ENCODE data around the gene AUNIP.

The AUNIP gene

GRCh38 chr1:25813071-25813733, 46.1 kb downstream of the AUNIP start:
- Histone ChIP-seq H2BK12ac (ENCODE audit: low read length) (no peak overlapping the region), H3K27me3 (ENCODE audit: insufficient read depth, low read length) (no peaks in the 10 kb centered on the region), H2AFZ (ENCODE audit: insufficient read depth, low read length, poor library complexity) (no peak overlapping the region), H3K9me3 (ENCODE audit: insufficient read depth, low read depth, low read length) (no peaks in the 10 kb centered on the region), H3K9ac (ENCODE audit: low read length) (no peak overlapping the region), H3K27ac (ENCODE audit: low read depth, low read length) (no peak overlapping the region), H3K18ac (ENCODE audit: low read length) (no peak overlapping the region), H4K91ac (ENCODE audit: low read depth, low read length) (no peak overlapping the region), H3K14ac (ENCODE audit: low read length) (no peak overlapping the region), H3K79me2 (ENCODE audit: control insufficient read depth, insufficient read depth, low read length, poor library complexity) (no peaks in the 10 kb centered on the region), H2BK5ac (ENCODE audit: low read depth, low read length, poor library complexity) (no peak overlapping the region), H4K12ac (ENCODE audit: low read depth, low read length) (no peak overlapping the region), H3K4ac (ENCODE audit: low read depth, low read length) (no peak overlapping the region), H2BK120ac (ENCODE audit: insufficient read depth, low read length, poor library complexity) (no peak overlapping the region), H4K8ac (ENCODE audit: low read depth, low read length) (no peak overlapping the region), H3K79me1 (ENCODE audit: low read length) (no peaks in the 10 kb centered on the region), H3K4me2 (ENCODE audit: low read length) (no peak overlapping the region), H2AK5ac (ENCODE audit: low read length) (no peak overlapping the region), H3K4me1 (ENCODE audit: control insufficient read depth in 1 of 2, insufficient read depth in 2 of 2, low read length in 2 of 2) (peaks cover 7 to 8% of the 10 kb centered on the region in 2 experiments), H3K4me3 (ENCODE audit: low read depth, low read length) (no peak overlapping the region), H3K36me3 (ENCODE audit: control insufficient read depth in 1 of 2, insufficient read depth in 2 of 2, low read length in 2 of 2) (peaks cover 30 to 36% of the 10 kb centered on the region in 2 experiments), H3K23ac (ENCODE audit: low read length) (no peak overlapping the region)
- no peak for DNase-seq
- no CpG with 5 or more reads among the region's 11 CpGs for WGBS (ENCODE audit: extremely low coverage, insufficient coverage, insufficient read length)

GRCh38 chr1:25811384-25812082, 47.7 kb downstream of the AUNIP start:
- no peak overlapping the region for H2BK12ac ChIP-seq (ENCODE audit: low read length)
- no peaks in the 10 kb centered on the region for H3K9me3 ChIP-seq (ENCODE audit: insufficient read depth, low read depth, low read length)
- no peak overlapping the region for H3K4me2 ChIP-seq (ENCODE audit: low read length)
- H3K79me1 ChIP-seq (ENCODE audit: low read length) = no peaks in the 10 kb centered on the region
- no peak overlapping the region for H4K91ac ChIP-seq (ENCODE audit: low read depth, low read length)
- no CpG with 5 or more reads among the region's 13 CpGs for WGBS (ENCODE audit: extremely low coverage, insufficient coverage, insufficient read length)
- no peak overlapping the region for H3K14ac ChIP-seq (ENCODE audit: low read length)
- H2AFZ ChIP-seq (ENCODE audit: insufficient read depth, low read length, poor library complexity) = no peak overlapping the region
- no peak overlapping the region for H3K9ac ChIP-seq (ENCODE audit: low read length)
- peaks cover 32 to 42% of the 10 kb centered on the region in 2 experiments for H3K36me3 ChIP-seq (ENCODE audit: control insufficient read depth in 1 of 2, insufficient read depth in 2 of 2, low read length in 2 of 2)
- no peak overlapping the region for H3K18ac ChIP-seq (ENCODE audit: low read length)
- no peaks in the 10 kb centered on the region for H3K27me3 ChIP-seq (ENCODE audit: insufficient read depth, low read length)
- H3K79me2 ChIP-seq (ENCODE audit: control insufficient read depth, insufficient read depth, low read length, poor library complexity) = no peaks in the 10 kb centered on the region
- H3K4ac ChIP-seq (ENCODE audit: low read depth, low read length) = no peak overlapping the region
- H3K27ac ChIP-seq (ENCODE audit: low read depth, low read length) = no peak overlapping the region
- no peak overlapping the region for H2BK5ac ChIP-seq (ENCODE audit: low read depth, low read length, poor library complexity)
- no peak overlapping the region for H4K12ac ChIP-seq (ENCODE audit: low read depth, low read length)
- no peak overlapping the region for H3K4me3 ChIP-seq (ENCODE audit: low read depth, low read length)
- H3K23ac ChIP-seq (ENCODE audit: low read length) = no peak overlapping the region
- no peak for DNase-seq
- no peak overlapping the region for H2AK5ac ChIP-seq (ENCODE audit: low read length)
- no peak overlapping the region for H4K8ac ChIP-seq (ENCODE audit: low read depth, low read length)
- no peaks in the 10 kb centered on the region for H3K4me1 ChIP-seq (ENCODE audit: control insufficient read depth in 1 of 2, insufficient read depth in 2 of 2, low read length in 2 of 2)
- no peak overlapping the region for H2BK120ac ChIP-seq (ENCODE audit: insufficient read depth, low read length, poor library complexity)

- Histone ChIP-seq H3K4me1 (ENCODE audit: control insufficient read depth in 1 of 2, insufficient read depth in 2 of 2, low read length in 2 of 2) (no peaks in the 10 kb centered on the region), H3K4ac (ENCODE audit: low read depth, low read length) (no peak overlapping the region), H3K23ac (ENCODE audit: low read length) (no peak overlapping the region), H3K79me2 (ENCODE audit: control insufficient read depth, insufficient read depth, low read length, poor library complexity) (no peaks in the 10 kb centered on the region), H3K27ac (ENCODE audit: low read depth, low read length) (no peak overlapping the region), H2BK120ac (ENCODE audit: insufficient read depth, low read length, poor library complexity) (no peak overlapping the region), H3K36me3 (ENCODE audit: control insufficient read depth in 1 of 2, insufficient read depth in 2 of 2, low read length in 2 of 2) (peaks cover 37 to 50% of the 10 kb centered on the region in 2 experiments), H3K4me3 (ENCODE audit: low read depth, low read length) (no peak overlapping the region), H3K9ac (ENCODE audit: low read length) (no peak overlapping the region), H4K8ac (ENCODE audit: low read depth, low read length) (no peak overlapping the region), H3K79me1 (ENCODE audit: low read length) (no peaks in the 10 kb centered on the region), H4K91ac (ENCODE audit: low read depth, low read length) (no peak overlapping the region), H3K27me3 (ENCODE audit: insufficient read depth, low read length) (no peaks in the 10 kb centered on the region), H4K12ac (ENCODE audit: low read depth, low read length) (no peak overlapping the region), H3K4me2 (ENCODE audit: low read length) (no peak overlapping the region), H2AFZ (ENCODE audit: insufficient read depth, low read length, poor library complexity) (no peak overlapping the region), H3K14ac (ENCODE audit: low read length) (no peak overlapping the region), H2BK12ac (ENCODE audit: low read length) (no peak overlapping the region), H3K18ac (ENCODE audit: low read length) (no peak overlapping the region), H2AK5ac (ENCODE audit: low read length) (no peak overlapping the region), H3K9me3 (ENCODE audit: insufficient read depth, low read depth, low read length) (no peaks in the 10 kb centered on the region), H2BK5ac (ENCODE audit: low read depth, low read length, poor library complexity) (no peak overlapping the region)
- peak; percentile 45 to 73 for DNase-seq
- no CpG with 5 or more reads among the region's 21 CpGs for WGBS (ENCODE audit: extremely low coverage, insufficient coverage, insufficient read length)
Observed at GRCh38 chr1:25810341-25811299, 48.6 kb downstream of the AUNIP start.

- Histone ChIP-seq H3K9ac (ENCODE audit: low read length) (no peak overlapping the region), H2BK5ac (ENCODE audit: low read depth, low read length, poor library complexity) (no peak overlapping the region), H3K14ac (ENCODE audit: low read length) (no peak overlapping the region), H4K91ac (ENCODE audit: low read depth, low read length) (no peak overlapping the region), H3K4me2 (ENCODE audit: low read length) (no peak overlapping the region), H4K12ac (ENCODE audit: low read depth, low read length) (no peak overlapping the region), H2AFZ (ENCODE audit: insufficient read depth, low read length, poor library complexity) (no peak overlapping the region), H2AK5ac (ENCODE audit: low read length) (no peak overlapping the region), H2BK12ac (ENCODE audit: low read length) (no peak overlapping the region), H3K4me3 (ENCODE audit: low read depth, low read length) (no peak overlapping the region), H3K23ac (ENCODE audit: low read length) (no peak overlapping the region), H3K9me3 (ENCODE audit: insufficient read depth, low read depth, low read length) (no peaks in the 10 kb centered on the region), H3K79me1 (ENCODE audit: low read length) (no peaks in the 10 kb centered on the region), H3K36me3 (ENCODE audit: control insufficient read depth in 1 of 2, insufficient read depth in 2 of 2, low read length in 2 of 2) (peaks cover 37 to 50% of the 10 kb centered on the region in 2 experiments), H3K4ac (ENCODE audit: low read depth, low read length) (no peak overlapping the region), H3K4me1 (ENCODE audit: control insufficient read depth in 1 of 2, insufficient read depth in 2 of 2, low read length in 2 of 2) (no peaks in the 10 kb centered on the region), H4K8ac (ENCODE audit: low read depth, low read length) (no peak overlapping the region), H3K27me3 (ENCODE audit: insufficient read depth, low read length) (no peaks in the 10 kb centered on the region), H2BK120ac (ENCODE audit: insufficient read depth, low read length, poor library complexity) (no peak overlapping the region), H3K79me2 (ENCODE audit: control insufficient read depth, insufficient read depth, low read length, poor library complexity) (no peaks in the 10 kb centered on the region), H3K27ac (ENCODE audit: low read depth, low read length) (no peak overlapping the region), H3K18ac (ENCODE audit: low read length) (no peak overlapping the region)
- DNase-seq = no peak
- WGBS (ENCODE audit: extremely low coverage, insufficient coverage, insufficient read length) = no CpG with 5 or more reads among the region's 7 CpGs
Observed at GRCh38 chr1:25809929-25810328, 49.3 kb downstream of the AUNIP start.
